ENCODE measurements around the gene TAT.

The TAT gene

DNA sequence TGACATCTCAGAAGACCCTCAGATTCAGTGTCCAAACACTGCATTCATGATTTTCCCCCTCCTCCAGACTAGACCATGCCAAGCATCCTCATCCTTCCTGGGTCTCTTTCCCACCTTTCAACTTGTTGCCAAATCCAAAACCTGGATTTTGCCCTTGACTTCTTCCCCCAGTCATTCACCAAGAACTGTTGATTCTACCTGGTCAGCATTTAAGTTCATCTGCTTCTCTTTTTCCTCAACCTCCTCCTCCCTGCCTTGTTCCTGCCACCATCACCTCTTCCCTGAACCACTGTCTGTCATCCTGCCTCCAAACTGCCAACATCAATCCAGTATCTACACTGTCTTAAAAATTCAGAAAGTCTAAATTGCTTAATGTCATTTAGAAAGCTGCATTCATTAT lies 29.7 kb downstream of the TAT start:
- DNase-seq (ENCODE audit: low read depth in 4 of 4, low spot score in 1 of 4), result no peak

DNA sequence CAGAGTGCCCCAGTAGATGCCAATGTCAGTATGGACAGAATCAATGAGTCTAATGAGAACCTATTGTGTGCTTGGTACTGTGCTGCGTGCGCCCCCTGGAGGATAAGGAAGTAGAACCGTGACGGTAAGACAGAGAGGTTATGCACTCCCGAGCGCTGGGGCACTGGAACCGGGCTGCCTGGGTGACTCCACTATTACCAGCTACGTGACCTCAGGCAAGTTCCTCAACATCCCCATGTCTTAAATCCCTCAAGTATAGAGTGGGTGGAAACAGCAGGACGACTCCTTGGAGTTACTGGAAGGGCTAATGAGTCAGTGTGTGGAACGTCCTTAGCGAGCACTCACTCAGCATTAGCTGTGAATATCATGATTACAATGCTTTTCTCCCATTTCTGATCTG lies 34.5 kb downstream of the TAT start:
- peak; percentile 17 to 54 (median 38) for DNase-seq (ENCODE audit: low read depth in 4 of 4, low spot score in 1 of 4)

DNA sequence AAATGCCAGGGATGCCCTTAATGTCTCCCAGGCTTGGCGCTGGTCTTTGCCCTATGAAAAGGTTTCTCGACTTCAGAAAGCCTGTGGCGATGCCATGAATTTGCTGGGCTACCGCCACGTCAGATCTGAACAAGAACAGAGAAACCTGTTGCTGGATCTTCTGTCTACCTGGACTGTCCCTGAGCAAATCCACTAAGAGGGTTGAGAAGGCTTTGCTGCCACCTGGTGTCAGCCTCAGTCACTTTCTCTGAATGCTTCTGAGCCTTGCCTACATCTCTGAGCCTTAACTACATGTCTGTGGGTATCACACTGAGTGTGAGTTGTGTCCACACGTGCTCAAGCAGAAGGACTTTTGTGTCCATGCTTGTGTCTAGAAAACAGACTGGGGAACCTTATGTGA lies 39.2 kb downstream of the TAT start:
- peak in 2 of 4 experiments; percentile 1 to 18 for DNase-seq (ENCODE audit: low read depth in 4 of 4, low spot score in 1 of 4)

GRCh38 chr16:71536752-71537499 lies 40.0 kb downstream of the TAT start:
- no peak for DNase-seq (ENCODE audit: low read depth in 4 of 4, low spot score in 1 of 4)

GRCh38 chr16:71532366-71532765 lies 44.5 kb downstream of the TAT start:
- no peak for DNase-seq (ENCODE audit: low read depth in 4 of 4, low spot score in 1 of 4)

- no peak for DNase-seq (ENCODE audit: low read depth in 4 of 4, low spot score in 1 of 4)
Observed at GRCh38 chr16:71528863-71529262, 48.0 kb downstream of the TAT start.

GRCh38 chr16:71528257-71528656 lies 48.6 kb downstream of the TAT start:
- no peak for DNase-seq (ENCODE audit: low read depth in 4 of 4, low spot score in 1 of 4)

- DNase-seq (ENCODE audit: low read depth in 4 of 4, low spot score in 1 of 4), result no peak
Observed at GRCh38 chr16:71526111-71526631, 50.7 kb downstream of the TAT start, which contains the start of gene CHST4. TSS of gene CHST4 (plus strand) at chr16:71526426. CDS start at chr16:71536678, 10,252 bp downstream.

DNA sequence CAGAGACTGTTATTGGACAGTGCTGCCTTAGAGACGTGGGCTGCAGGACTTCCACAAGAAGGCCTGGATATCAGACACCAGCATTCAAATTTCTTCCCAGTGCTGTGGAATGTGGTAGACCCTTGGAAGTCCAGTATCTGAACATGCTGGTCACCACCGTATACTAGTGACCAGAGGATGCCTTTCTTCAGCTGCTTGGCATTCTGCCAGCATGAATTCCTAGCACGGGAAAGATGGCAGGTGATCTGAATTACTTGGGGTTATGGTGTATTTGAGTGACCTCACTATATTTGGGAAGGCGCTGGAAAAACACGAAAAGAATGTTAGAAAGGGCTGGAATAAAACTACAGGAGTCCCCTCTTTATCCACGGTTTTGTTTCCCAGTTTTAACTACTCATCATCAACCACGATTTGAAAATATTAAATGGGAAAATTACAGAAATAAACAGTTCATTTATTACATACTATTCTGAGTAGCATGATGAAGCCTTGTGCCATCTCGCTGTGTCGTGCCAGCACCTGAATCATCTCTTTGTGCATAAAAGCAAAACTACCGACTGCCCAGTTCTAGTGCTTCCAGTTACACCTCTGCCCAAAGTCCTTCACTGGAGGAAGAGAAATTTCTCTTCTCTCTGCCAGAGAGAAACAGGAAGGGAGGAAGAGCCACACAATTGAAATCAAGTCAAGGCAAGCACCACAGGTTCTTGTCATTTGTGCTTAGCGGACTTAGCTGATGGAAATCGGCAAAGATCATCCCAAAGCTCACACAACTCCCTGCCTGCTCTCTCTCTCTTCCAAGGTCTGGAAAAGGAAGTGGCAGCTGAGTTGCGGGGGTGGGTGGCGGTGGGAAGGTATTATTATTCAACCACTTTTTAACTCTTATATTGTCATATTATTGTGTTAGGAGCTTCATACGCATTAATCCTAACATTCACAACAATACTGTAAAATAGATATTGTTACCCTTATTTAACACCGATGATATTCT lies 52.0 kb downstream of the TAT start:
- DNase-seq (ENCODE audit: low read depth in 4 of 4, low spot score in 1 of 4), result no peak

DNA sequence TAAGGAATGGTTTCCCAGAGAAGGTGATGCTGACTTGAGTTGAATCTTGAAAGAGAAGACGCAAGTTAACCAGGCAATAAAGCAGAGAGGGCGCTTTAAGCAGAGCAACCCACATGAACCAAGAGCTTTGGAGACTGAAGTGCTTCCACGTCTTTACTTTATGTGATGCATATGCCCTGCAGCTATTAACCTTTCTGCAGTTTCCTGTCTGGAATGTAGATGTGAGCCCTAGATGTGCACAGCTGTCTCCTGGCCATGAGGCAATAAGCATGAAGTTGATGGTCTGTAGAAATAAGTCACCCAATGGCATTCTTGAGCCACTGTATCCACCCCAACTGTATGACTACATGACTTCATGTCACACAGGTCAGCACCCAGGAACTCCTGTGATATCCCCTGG lies 56.3 kb downstream of the TAT start:
- DNase-seq (ENCODE audit: low read depth in 4 of 4, low spot score in 1 of 4), result no peak

Data from stimulated activated CD4-positive, alpha-beta T cell treated with anti-CD3 and anti-CD28 coated beads, Interleukin-1b, Interleukin-23, amount 100 ng/mL, for 24 hours (primary cell).